ENCODE measurements around the gene GPX1. TPM values are rescaled to one million over a fixed set of nuclear protein-coding genes. Genes with fewer than 3 reads are reported as not detected.

GPX1 gene
- total RNA-seq, 4 donors from 2014 or later, result 217 to 359 (median 310) TPM

- Histone ChIP-seq H3K4me3 (no peak overlapping the region), H3K27ac (no peak overlapping the region), H3K36me3 (peaks cover 0 to 92% (median 14%) of the 10 kb centered on the region in 3 donors), H3K9me3 (no peaks in the 10 kb centered on the region), H3K4me1 (no peaks in the 10 kb centered on the region), H3K27me3 (no peaks in the 10 kb centered on the region)
- TF ChIP-seq CTCF (IDR thresholded peaks at IDR 0.05) (no peak), POLR2A (IDR thresholded peaks at IDR 0.05) (no peak), EP300 (IDR thresholded peaks at IDR 0.05) (no peak)
- WGBS, 2 donors, result 83 to 84% methylated on average over 1 of the region's 1 CpG
- no peak for DNase-seq (ENCODE audit: low spot score in 2 of 2)
Observed at GRCh38 chr3:49313896-49314688, 44.1 kb downstream of the GPX1 start.

GRCh38 chr3:49311283-49311682, 46.9 kb downstream of the GPX1 start:
- no peak for TF ChIP-seq CTCF (IDR thresholded peaks at IDR 0.05)
- no peak for TF ChIP-seq EP300 (IDR thresholded peaks at IDR 0.05)
- no peak for TF ChIP-seq POLR2A (IDR thresholded peaks at IDR 0.05)
- Histone ChIP-seq H3K4me3 (no peak overlapping the region), H3K9me3 (no peaks in the 10 kb centered on the region), H3K27me3 (no peaks in the 10 kb centered on the region), H3K27ac (no peak overlapping the region), H3K4me1 (no peaks in the 10 kb centered on the region), H3K36me3 (peaks cover 0 to 92% (median 15%) of the 10 kb centered on the region in 3 donors)
- no peak for DNase-seq (ENCODE audit: low spot score in 2 of 2)
- WGBS, 2 donors, result 91 to 94% methylated on average over 3 of the region's 3 CpGs

- WGBS, 2 donors, result 83 to 100% methylated on average over 1 of the region's 1 CpG
- no peaks in the 10 kb centered on the region for H3K27me3 ChIP-seq
- no peaks in the 10 kb centered on the region for H3K4me1 ChIP-seq
- no peak overlapping the region for H3K27ac ChIP-seq
- DNase-seq (ENCODE audit: low spot score in 2 of 2), result no peak
- H3K36me3 ChIP-seq, result peaks cover 0 to 92% (median 15%) of the 10 kb centered on the region in 3 donors
- H3K4me3 ChIP-seq, result no peak overlapping the region
- TF ChIP-seq POLR2A (IDR thresholded peaks at IDR 0.05) (no peak), CTCF (IDR thresholded peaks at IDR 0.05) (no peak), EP300 (IDR thresholded peaks at IDR 0.05) (no peak)
- H3K9me3 ChIP-seq, result no peaks in the 10 kb centered on the region
Observed at GRCh38 chr3:49310677-49311076, 47.5 kb downstream of the GPX1 start.

Other genes with a start within 250 kb of the GPX1 start
- gene USP19, start 237.5 kb downstream of the GPX1 start, total RNA-seq, result 100 to 1,000 TPM in 1 of 4 donors, 10 to 100 TPM in 3; 72.3 to 113 (median 83.6) TPM
- gene LAMB2, start 225.3 kb downstream of the GPX1 start, total RNA-seq, result 100 to 1,000 TPM; 589 to 844 (median 649) TPM
- 10 to 100 TPM; 30.4 to 38.3 (median 36.3) TPM for gene CCDC71, start 192.0 kb downstream of the GPX1 start, total RNA-seq
- 10 to 100 TPM; 20.8 to 33.1 (median 29.7) TPM for gene KLHDC8B, start 186.8 kb downstream of the GPX1 start, total RNA-seq
- gene C3orf62, start 81.1 kb downstream of the GPX1 start, total RNA-seq, result 1 to 10 TPM; 2.6 to 3.3 (median 3.0) TPM
- 10 to 100 TPM; 33.7 to 49.8 (median 46.0) TPM for gene USP4, start 18.3 kb downstream of the GPX1 start, total RNA-seq
- gene RHOA, start 53.6 kb upstream of the GPX1 start, total RNA-seq, result 100 to 1,000 TPM; 532 to 825 (median 698) TPM
- 10 to 100 TPM; 24.6 to 52.9 (median 30.1) TPM for gene TCTA, start 54.1 kb upstream of the GPX1 start, total RNA-seq
- gene AMT, start 64.1 kb upstream of the GPX1 start, total RNA-seq, result 10 to 100 TPM in 2 of 4 donors, 1 to 10 TPM in 2; 7.0 to 20.8 (median 9.5) TPM
- gene NICN1, start 71.0 kb upstream of the GPX1 start, total RNA-seq, result 10 to 100 TPM in 1 of 4 donors, 1 to 10 TPM in 2, not detected in 1; 2.1 to 14.7 (median 7.7) TPM
- gene DAG1, start 111.9 kb upstream of the GPX1 start, total RNA-seq, result 100 to 1,000 TPM; 113 to 142 (median 126) TPM
- gene BSN, start 196.1 kb upstream of the GPX1 start, total RNA-seq, result 1 to 10 TPM in 2 of 4 donors, under 1 TPM in 2; 0.44 to 1.8 (median 0.92) TPM

Data from tibial nerve (tissue), 4 donors.